HCT116 (cell line): ENCODE results near the gene LMAN1L. TPM values are rescaled to one million over a fixed set of nuclear protein-coding genes. Genes with fewer than 3 reads are reported as not detected.
A peak's percentile ranks its signal among the peaks of the same experiment; 100 is the strongest.

Experiments used
- ATAC-seq: fragments of 200-7000 bp; cut with Tn5 transposase; 2 replicates; pipeline ENCODE4 v1.9.1; 2020; ENCODE audit warnings: mild to moderate bottlenecking, moderate library complexity
- BruUV-seq: library from RNA; stranded (reverse); fragments of 400-500 nt; replicated peaks from 2 replicates; lab custom pipeline; 2021; lab: Mats Ljungman, UMichigan
- CTCF ChIA-PET: fragments of 300-600 bp; sonication (Branson Sonifier 250); formaldehyde crosslinking; loops from one replicate; lab custom pipeline; 2021; ENCODE audit warnings: antibody characterized with exemption; lab: Charles Lee
- POLR2A ChIA-PET: fragments of 300-600, 350-600 bp; sonication (Branson Sonifier 250); formaldehyde crosslinking; loops from one replicate; lab custom pipeline; 2021; ENCODE audit warnings: antibody characterized with exemption; lab: Charles Lee
- RAD21 ChIA-PET, 2 experiments: fragments of 300-600 bp; sonication (Branson Sonifier 250); formaldehyde crosslinking; loops; one replicate each; lab custom pipeline; 2023; ENCODE audit warnings: low total read pairs in 2 of 2; ENCODE audit not compliant: uncharacterized antibody in 2 of 2, unreplicated experiment in 2 of 2, low non-redundant PET in 1 of 2; lab: Charles Lee
- DNase-seq: peaks from one replicate; pipeline ENCODE4 v3.0.0-alpha.2; 2010; ENCODE audit warnings: low read depth, low spot score
- H2AFZ ChIP-seq: fragments of 200-600 bp; shearing (Covaris generic), sonication (generic); 2 replicates; pipeline ENCODE4 v1.6.1; 2017; ENCODE audit warnings: low read depth, mixed run types, mixed read lengths, antibody characterized with exemption, low read length; ENCODE audit not compliant: poor library complexity, severe bottlenecking
- H3K27ac ChIP-seq: 2 replicates; pipeline ENCODE4 v1.5.1; 2012; ENCODE audit warnings: low read depth, low read length
- H3K27me3 ChIP-seq: fragments of 200-600 bp; sonication (generic); 2 replicates; pipeline ENCODE4 v1.6.1; 2016; ENCODE audit warnings: mixed run types, low read length, mixed read lengths; ENCODE audit not compliant: insufficient read depth
- H3K36me3 ChIP-seq, 2 experiments: fragments of 200-500 bp in 1 of 2; fragments of 200-600 bp in 1 of 2; sonication (Bioruptor generic) in 1 of 2; sonication (generic) in 1 of 2; 2 replicates each; pipeline versions ENCODE4 v1.5.1 to v1.6.1; 2014 to 2016; ENCODE audit warnings: low read length in 2 of 2, inconsistent platforms in 1 of 2, mixed read lengths in 1 of 2, mixed run types in 1 of 2; ENCODE audit not compliant: insufficient read depth in 2 of 2, control insufficient read depth in 1 of 2
- H3K4me1 ChIP-seq, 2 experiments: fragments of 200-600 bp in 1 of 2; sonication (generic) in 1 of 2; 2 replicates each; pipeline versions ENCODE4 v1.5.1 to v1.6.1; 2012 to 2017; ENCODE audit warnings: low read length in 2 of 2, inconsistent platforms in 1 of 2, mild to moderate bottlenecking in 1 of 2, mixed read lengths in 1 of 2, mixed run types in 1 of 2, moderate library complexity in 1 of 2; ENCODE audit not compliant: insufficient read depth in 2 of 2, control insufficient read depth in 1 of 2
- H3K4me2 ChIP-seq: fragments of 200-600 bp; sonication (generic); 2 replicates; pipeline ENCODE4 v1.6.1; 2017; ENCODE audit warnings: mixed run types, low read length, mixed read lengths
- H3K4me3 ChIP-seq, 2 experiments: fragments of 200-600 bp in 1 of 2; sonication (generic) in 1 of 2; replicated peaks in 1 of 2; 2 replicates each; pipeline ENCODE4 v1.5.1; 2011 to 2016; ENCODE audit warnings: low read length in 2 of 2, control low read depth in 1 of 2, low read depth in 1 of 2, mild to moderate bottlenecking in 1 of 2, mixed read lengths in 1 of 2, mixed run types in 1 of 2
- H3K79me2 ChIP-seq: fragments of 200-600 bp; sonication (generic); 2 replicates; pipeline ENCODE4 v1.6.1; 2017; ENCODE audit warnings: mild to moderate bottlenecking, mixed run types, low read length, moderate library complexity, mixed read lengths; ENCODE audit not compliant: insufficient read depth
- H3K9ac ChIP-seq: fragments of 200-600 bp; sonication (generic); 2 replicates; pipeline ENCODE4 v1.6.1; 2016; ENCODE audit warnings: low read length, mixed read lengths
- H3K9me2 ChIP-seq: fragments of 200-600 bp; sonication (generic), shearing (Covaris generic); 2 replicates; pipeline ENCODE4 v1.6.1; 2017; ENCODE audit warnings: mixed run types, mild to moderate bottlenecking, moderate library complexity; ENCODE audit not compliant: insufficient read depth
- H3K9me3 ChIP-seq, 2 experiments: fragments of 200-500 bp in 1 of 2; fragments of 200-600 bp in 1 of 2; sonication (Bioruptor generic) in 1 of 2; sonication (generic) in 1 of 2; 2 replicates each; pipeline ENCODE4 v1.6.1; 2014 to 2017; ENCODE audit warnings: low read length in 2 of 2, mixed read lengths in 2 of 2, inconsistent platforms in 1 of 2, low read depth in 1 of 2, mild to moderate bottlenecking in 1 of 2, mixed run types in 1 of 2, moderate library complexity in 1 of 2; ENCODE audit not compliant: control insufficient read depth in 1 of 2, insufficient read depth in 1 of 2
- H4K20me1 ChIP-seq: fragments of 200-600 bp; sonication (generic), shearing (Covaris generic); 2 replicates; pipeline ENCODE4 v1.6.1; 2017; ENCODE audit warnings: mixed run types, mild to moderate bottlenecking, moderate library complexity; ENCODE audit not compliant: insufficient read depth
- EGR1 ChIP-seq: IDR thresholded peaks from 2 replicates; pipeline ENCODE4 v1.6.1; 2012; ENCODE audit warnings: low read depth
- EZH2phosphoT487 ChIP-seq: fragments of 200-600 bp; IDR thresholded peaks from 2 replicates; pipeline ENCODE4 v1.6.1; 2018; ENCODE audit warnings: antibody characterized with exemption, borderline replicate concordance
- FOSL1 ChIP-seq: IDR thresholded peaks from 2 replicates; pipeline ENCODE4 v1.6.1; 2012; ENCODE audit warnings: low read depth
- JUND ChIP-seq: IDR thresholded peaks from 2 replicates; pipeline ENCODE4 v1.6.1; 2012
- RAD21 ChIP-seq: IDR thresholded peaks from 2 replicates; pipeline ENCODE4 v1.6.1; 2012; ENCODE audit warnings: low read depth, mild to moderate bottlenecking
- SRF ChIP-seq: IDR thresholded peaks from 2 replicates; pipeline ENCODE4 v1.6.1; 2012; ENCODE audit warnings: low read depth
- YY1 ChIP-seq: IDR thresholded peaks from 2 replicates; pipeline ENCODE4 v1.6.1; 2011; ENCODE audit warnings: low read length, low read depth, moderate library complexity, mild to moderate bottlenecking; ENCODE audit not compliant: insufficient replicate concordance; ENCODE audit errors: extremely low read depth
- intact Hi-C: fragments of 100-400 bp; cut with micrococcal nuclease; formaldehyde crosslinking; loops from 2 replicates; pipeline ENCODE4 v1.10.0; 2022
- total RNA-seq: library from RNA; stranded (reverse); gene quantifications from one replicate; pipeline ENCODE4 v1.2.1, GENCODE V29; 2021; ENCODE audit not compliant: unreplicated experiment
- TF ChIP-seq, protein P1 (sequence below): IDR thresholded peaks from 2 replicates; pipeline ENCODE4 v1.6.1; 2011; ENCODE audit warnings: mild to moderate bottlenecking, low read length, moderate library complexity; ENCODE audit not compliant: insufficient replicate concordance; ENCODE audit errors: extremely low read depth
- TF ChIP-seq, protein P2 (sequence below), 3 experiments: fragments of 200-600 bp in 1 of 3; sonication (generic) in 1 of 3; IDR thresholded peaks in 2 of 3; conservative IDR thresholded peaks in 1 of 3; 2 replicates each; pipeline ENCODE4 v1.5.1; 2012 to 2017; ENCODE audit warnings: low read depth in 2 of 3, low read length in 2 of 3, antibody characterized with exemption in 1 of 3, borderline replicate concordance in 1 of 3, control low read depth in 1 of 3, mild to moderate bottlenecking in 1 of 3, mixed read lengths in 1 of 3, mixed run types in 1 of 3, moderate library complexity in 1 of 3; ENCODE audit not compliant: insufficient read depth in 1 of 3

The LMAN1L gene
- total RNA-seq, 1 experiment from 2014 or later, result 0.17 TPM

DNA sequence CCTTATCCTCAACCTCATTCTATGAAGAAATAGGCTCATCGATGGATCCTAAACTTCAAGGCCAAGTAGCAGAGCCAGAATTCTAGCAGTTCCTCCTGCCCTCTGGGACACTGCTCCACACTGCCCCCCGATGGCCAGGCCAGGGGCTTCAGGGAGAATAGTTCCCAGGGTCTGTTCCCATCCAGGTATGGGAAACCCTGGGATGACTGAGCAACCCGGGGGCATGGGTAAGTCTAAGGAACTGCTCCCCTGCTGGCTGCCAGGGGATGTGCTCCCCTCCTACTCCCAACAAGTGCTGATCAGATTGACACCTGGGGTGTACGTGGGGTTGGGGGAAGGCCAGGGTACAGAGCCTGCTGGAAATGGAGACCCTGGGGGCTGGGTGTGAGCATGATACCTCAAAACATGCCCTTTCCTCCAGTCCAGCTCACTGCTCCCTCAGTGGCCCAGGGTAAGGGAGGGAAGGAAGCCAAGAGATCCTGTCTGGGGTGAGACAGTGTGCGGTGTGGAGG is 22.7 kb downstream of the LMAN1L start:
- BruUV-seq, result no TSS peak
- Histone ChIP-seq H3K36me3 (peaks cover 2% of the 10 kb centered on the region in 2 experiments; a peak in 1 of 4 replicates), H3K4me2 (no peak overlapping the region), H3K9me2 (no peaks in the 10 kb centered on the region), H3K4me3 (no peak overlapping the region), H3K27ac (no peak overlapping the region; the same call in 1 of the 2 replicates), H3K27me3 (no peaks in the 10 kb centered on the region), H3K79me2 (no peaks in the 10 kb centered on the region), H3K9me3 (no peaks in the 10 kb centered on the region), H3K4me1 (peaks cover 0 to 9% of the 10 kb centered on the region in 2 experiments; a peak in 2 of 4 replicates), H3K9ac (no peak overlapping the region)
- intact Hi-C loops, result loop anchor here (1.0 kb wide), 1 partner anchor 64 kb away; no protein-coding TSS in a partner anchor
- ChIA-PET CTCF (interaction anchor here (0.7 to 1.5 kb wide), 4 partner anchors 10 to 121 kb away, joined by 3 to 5 read pairs (median 3); partner anchors contain the start of gene RPP25), POLR2A (no interaction called here)
- peak; percentile 97 for ATAC-seq
- no peak for TF ChIP-seq YY1
- no peak for TF ChIP-seq EGR1
- TF ChIP-seq FOSL1, result no peak
- TF ChIP-seq, protein P1, sequence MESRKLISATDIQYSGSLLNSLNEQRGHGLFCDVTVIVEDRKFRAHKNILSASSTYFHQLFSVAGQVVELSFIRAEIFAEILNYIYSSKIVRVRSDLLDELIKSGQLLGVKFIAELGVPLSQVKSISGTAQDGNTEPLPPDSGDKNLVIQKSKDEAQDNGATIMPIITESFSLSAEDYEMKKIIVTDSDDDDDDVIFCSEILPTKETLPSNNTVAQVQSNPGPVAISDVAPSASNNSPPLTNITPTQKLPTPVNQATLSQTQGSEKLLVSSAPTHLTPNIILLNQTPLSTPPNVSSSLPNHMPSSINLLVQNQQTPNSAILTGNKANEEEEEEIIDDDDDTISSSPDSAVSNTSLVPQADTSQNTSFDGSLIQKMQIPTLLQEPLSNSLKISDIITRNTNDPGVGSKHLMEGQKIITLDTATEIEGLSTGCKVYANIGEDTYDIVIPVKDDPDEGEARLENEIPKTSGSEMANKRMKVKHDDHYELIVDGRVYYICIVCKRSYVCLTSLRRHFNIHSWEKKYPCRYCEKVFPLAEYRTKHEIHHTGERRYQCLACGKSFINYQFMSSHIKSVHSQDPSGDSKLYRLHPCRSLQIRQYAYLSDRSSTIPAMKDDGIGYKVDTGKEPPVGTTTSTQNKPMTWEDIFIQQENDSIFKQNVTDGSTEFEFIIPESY, result no peak
- no peak for TF ChIP-seq SRF
- TF ChIP-seq JUND, result no peak
- TF ChIP-seq EZH2phosphoT487, result no peak
- TF ChIP-seq, protein P2, sequence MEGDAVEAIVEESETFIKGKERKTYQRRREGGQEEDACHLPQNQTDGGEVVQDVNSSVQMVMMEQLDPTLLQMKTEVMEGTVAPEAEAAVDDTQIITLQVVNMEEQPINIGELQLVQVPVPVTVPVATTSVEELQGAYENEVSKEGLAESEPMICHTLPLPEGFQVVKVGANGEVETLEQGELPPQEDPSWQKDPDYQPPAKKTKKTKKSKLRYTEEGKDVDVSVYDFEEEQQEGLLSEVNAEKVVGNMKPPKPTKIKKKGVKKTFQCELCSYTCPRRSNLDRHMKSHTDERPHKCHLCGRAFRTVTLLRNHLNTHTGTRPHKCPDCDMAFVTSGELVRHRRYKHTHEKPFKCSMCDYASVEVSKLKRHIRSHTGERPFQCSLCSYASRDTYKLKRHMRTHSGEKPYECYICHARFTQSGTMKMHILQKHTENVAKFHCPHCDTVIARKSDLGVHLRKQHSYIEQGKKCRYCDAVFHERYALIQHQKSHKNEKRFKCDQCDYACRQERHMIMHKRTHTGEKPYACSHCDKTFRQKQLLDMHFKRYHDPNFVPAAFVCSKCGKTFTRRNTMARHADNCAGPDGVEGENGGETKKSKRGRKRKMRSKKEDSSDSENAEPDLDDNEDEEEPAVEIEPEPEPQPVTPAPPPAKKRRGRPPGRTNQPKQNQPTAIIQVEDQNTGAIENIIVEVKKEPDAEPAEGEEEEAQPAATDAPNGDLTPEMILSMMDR (IDR thresholded peaks at IDR 0.05 in 2 of 3, conservative IDR thresholded peaks at IDR 0.05 in 1 of 3; ENCODE audit: borderline replicate concordance in 1 of 3, insufficient read depth in 1 of 3, low read depth in 2 of 3, low read length in 2 of 3), result peak; percentile 93 to 98 (median 96)
- peak; percentile 78 for TF ChIP-seq RAD21
- TF ChIP-seq, all 23 proteins: peak for 2
- RAD21 ChIA-PET, result no interaction called here
- H2AFZ ChIP-seq, result no peak overlapping the region
- no peaks in the 10 kb centered on the region for H4K20me1 ChIP-seq
- DNase-seq, result peak; percentile 69
